OCI-LY7 (cell line): ENCODE results near the gene RNPC3.

Experiments used
- EZH2phosphoT487 ChIP-seq: fragments of 200-600 bp; sonication (generic); IDR thresholded peaks from 2 replicates; pipeline ENCODE4 v1.6.1; 2018; ENCODE audit warnings: low read depth, borderline replicate concordance, mild to moderate bottlenecking, mixed run types, antibody characterized with exemption, low read length, moderate library complexity, mixed read lengths
- TF ChIP-seq, protein P1 (sequence below): fragments of 200-600 bp; sonication (generic); conservative IDR thresholded peaks from 2 replicates; pipeline ENCODE4 v1.5.1; 2014; ENCODE audit warnings: mild to moderate bottlenecking, antibody characterized with exemption, low read length, moderate library complexity, mixed read lengths

DNA sequence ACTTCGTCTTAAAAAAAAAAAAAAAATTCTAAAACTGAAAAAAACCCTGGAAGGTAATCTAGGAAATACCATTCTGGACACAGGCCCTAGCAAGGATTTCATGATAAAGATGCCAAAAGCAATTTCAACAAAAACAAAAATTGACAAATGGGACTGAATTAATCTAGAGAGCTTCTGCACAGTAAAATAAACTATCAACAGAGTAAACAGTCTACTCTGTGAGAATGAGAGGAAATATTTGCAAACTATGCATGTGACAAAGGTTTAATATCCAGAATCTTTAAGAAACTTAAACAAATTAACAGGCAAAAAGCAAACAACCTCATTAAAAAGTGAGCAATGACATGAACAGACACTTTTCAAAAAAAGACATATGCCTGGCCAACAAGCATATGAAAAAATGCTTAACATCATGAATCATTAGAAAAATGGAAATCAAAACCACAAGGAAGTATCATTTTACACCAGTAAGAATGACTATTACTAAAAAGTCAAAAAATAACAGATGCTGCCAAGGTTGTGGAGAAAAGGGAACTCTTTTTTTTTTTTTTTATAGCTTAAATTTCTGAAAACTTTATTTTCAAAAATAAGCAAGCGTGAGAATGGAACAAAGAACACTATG lies 29.4 kb upstream of the RNPC3 start:
- TF ChIP-seq, protein P1, sequence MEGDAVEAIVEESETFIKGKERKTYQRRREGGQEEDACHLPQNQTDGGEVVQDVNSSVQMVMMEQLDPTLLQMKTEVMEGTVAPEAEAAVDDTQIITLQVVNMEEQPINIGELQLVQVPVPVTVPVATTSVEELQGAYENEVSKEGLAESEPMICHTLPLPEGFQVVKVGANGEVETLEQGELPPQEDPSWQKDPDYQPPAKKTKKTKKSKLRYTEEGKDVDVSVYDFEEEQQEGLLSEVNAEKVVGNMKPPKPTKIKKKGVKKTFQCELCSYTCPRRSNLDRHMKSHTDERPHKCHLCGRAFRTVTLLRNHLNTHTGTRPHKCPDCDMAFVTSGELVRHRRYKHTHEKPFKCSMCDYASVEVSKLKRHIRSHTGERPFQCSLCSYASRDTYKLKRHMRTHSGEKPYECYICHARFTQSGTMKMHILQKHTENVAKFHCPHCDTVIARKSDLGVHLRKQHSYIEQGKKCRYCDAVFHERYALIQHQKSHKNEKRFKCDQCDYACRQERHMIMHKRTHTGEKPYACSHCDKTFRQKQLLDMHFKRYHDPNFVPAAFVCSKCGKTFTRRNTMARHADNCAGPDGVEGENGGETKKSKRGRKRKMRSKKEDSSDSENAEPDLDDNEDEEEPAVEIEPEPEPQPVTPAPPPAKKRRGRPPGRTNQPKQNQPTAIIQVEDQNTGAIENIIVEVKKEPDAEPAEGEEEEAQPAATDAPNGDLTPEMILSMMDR, result no peak
- TF ChIP-seq EZH2phosphoT487, result no peak
